HG03095 (cell line): Measurements from ENCODE around the gene ULK1.
A peak's percentile ranks its signal among the peaks of the same experiment; 100 is the strongest.

Experiments
- ATAC-seq: cut with Tn5 transposase; IDR thresholded peaks from one replicate; pipeline ENCODE4 v1.9.1; 2021; ENCODE audit warnings: moderate library complexity; ENCODE audit not compliant: unreplicated experiment

ULK1 gene

DNA sequence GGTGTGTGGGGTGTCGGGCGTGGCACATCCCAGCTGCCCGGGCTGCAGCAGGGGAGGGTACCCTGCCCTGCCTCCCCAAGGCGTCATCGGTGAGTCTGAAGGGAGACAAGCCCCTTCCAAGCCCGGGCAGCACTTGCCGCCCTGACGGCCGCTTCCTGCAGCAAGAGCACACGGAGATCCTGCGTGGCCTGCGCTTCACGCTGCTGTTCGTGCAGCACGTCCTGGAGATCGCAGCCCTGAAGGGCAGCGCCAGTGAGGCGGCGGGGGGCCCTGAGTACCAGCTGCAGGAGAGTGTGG, 24.6 kb downstream of the ULK1 start:
- ATAC-seq, result no peak

DNA sequence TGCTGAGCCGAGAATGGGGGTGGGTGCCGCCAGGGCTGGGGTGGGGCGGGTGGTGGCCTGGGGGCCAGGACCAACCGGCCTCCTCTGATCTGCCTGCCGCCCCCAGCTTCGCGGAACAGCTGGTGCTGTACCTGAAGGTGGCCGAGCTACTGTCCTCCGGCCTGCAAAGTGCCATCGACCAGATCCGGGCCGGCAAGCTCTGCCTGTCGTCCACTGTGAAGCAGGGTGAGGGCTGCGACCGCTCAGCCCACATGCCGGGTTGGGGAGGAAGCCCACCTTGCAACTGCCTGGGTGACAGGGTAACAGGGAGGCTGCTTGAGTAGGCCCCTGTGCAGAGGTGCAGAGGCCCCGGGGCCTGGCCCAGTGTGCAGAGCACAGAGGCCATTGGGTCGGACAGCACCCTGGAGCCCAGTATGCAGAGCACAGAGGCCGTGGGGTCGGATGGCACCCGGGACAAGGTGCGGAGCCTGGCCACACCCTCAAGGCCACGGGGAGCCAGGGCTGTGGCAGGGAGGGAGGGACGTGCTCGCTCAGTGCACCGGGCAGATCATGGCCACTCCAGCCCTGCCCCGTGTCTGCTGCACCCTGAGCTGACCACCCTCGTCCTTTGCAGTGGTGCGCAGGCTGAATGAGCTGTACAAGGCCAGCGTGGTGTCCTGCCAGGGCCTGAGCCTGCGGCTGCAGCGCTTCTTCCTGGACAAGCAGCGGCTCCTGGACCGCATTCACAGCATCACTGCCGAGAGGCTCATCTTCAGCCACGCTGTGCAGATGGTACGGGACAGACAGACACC, 25.1 kb downstream of the ULK1 start:
- ATAC-seq, result no peak

DNA sequence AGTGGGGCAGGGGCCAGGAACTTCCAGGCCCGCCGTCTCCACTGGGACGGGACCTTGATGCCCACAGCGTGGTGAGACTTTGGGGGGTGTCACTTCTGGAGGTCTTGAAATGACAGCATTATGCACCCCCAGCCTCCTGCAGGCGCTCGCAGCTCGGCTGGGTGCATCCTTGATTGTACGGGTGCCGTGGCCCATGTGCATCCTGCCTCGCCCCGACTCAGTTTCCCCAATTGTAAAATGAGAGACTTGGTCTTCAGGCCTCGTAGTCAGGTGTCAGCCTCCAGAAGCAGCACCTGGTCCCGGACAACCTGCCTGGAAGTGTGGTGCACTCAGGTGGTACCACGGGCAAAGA, 25.7 kb downstream of the ULK1 start:
- no peak for ATAC-seq

DNA sequence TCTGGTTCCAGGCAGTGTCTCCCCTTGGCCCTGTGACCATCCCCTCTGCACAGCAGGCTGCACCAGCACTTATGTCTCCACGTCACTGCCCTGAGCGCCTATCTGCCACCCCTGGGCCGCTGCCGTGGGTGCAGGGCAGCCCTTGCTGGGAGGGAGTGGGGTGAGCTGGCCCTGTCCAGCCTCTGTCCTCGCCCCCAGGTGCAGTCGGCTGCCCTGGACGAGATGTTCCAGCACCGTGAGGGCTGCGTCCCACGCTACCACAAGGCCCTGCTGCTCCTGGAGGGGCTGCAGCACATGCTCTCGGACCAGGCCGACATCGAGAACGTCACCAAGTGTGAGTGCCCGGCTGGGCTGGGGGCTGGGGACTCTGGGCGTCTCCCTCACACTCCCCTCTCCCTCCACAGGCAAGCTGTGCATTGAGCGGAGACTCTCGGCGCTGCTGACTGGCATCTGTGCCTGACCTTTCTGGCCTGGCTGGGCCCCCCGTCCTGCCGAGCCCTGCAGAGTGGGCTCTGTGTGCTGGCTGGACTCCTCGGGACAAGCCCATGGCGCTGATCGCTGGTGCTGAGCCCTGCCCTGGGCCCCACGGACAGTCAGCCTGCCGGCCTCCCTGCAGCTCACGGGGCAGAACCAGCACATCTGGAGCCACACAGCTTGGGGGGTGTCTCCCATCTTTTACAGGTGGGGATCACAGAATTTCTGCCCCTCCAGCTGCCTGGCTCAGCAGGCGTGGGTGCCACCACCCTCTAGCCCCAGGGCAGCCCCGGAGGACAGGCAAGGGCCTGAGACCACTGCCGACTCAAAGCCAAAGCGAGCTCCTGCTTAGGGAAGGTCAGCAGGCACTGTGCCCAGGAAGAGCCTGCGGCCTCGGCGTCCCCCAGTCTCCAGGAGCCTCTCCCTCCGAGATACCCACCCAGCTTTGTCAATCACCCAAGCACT, 26.7 kb downstream of the ULK1 start:
- no peak for ATAC-seq

DNA sequence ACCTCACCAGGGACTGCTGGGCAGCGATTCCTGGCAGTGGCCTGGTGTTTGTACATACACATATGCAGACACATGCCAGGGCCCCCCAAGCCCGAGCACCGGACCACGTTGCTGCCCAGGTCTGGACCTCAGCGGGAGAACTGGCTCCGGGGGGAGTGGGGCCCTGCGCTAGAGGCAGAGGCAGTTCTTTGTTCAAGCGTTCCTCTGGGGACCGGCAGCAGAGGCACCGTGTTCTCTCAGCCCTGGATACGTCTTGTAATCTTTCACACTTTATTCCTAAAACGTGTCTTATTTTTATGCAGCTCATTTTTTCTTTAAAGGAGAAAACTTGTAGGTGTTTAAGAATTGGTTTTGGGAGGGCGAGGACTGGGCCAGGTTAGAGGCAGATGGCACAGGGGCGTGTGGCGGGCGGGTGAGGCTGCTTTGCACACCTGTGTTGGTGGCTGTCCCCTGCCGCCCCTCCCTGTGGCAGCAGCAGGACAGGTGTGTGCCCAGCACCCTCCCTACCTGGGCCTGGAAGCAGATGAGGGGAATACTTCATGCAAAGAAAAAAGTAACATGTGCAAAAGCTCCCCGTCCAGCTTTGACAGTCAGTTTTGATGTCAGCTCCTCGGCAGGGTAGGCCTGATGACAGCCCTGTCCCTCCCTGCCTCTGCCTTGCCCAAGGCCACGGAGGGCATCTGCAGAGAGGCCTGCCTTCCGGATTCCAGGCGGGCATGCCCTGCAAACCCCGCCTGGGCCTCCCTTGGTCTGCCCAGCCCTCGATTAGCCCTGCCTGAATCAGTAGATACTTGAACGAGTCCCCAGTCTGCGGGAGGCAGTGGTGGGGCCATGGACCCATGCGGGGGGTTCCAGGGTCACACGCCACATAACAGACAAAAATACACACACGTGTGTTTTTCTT, 27.7 kb downstream of the ULK1 start:
- ATAC-seq, result no peak

DNA sequence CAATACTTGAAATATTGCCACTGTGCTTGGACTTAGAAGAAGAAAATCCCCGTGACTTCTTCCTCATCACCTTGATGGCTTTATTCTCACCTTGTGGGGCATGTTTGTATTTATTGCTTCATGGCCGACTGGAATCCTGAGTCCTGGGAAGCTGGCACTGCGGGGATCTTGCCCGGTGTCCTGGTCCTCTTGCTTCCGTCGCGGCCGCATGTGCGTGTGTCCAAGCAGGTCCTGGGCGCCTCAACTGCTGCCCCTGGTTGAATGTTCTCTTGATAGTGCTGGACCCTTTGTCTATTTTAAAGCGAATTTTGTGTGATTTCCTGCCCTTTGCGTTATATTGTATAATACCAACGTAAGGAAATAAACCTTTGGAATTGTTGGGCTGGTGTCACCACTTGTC, 28.4 kb downstream of the ULK1 start:
- ATAC-seq, result no peak

DNA sequence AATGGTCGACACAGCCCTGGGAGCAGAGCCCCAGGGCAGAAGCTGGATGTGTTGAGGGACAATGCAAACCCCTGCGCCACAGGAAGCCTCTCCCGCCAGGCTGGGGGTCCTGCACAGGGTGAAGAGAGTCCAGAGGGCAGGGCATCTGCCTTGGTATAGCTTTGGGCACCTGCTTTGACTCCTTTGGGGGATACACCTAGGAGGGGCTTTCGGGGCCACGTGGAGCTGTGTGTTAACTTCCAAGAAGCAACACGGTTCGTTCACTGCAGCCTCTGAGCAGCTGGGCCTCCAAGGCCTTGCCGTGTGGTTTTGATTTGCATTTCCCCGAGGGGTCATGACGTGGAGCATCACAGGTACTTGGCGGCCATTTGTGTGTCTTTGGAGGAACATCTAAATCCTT, 28.8 kb downstream of the ULK1 start:
- ATAC-seq, result peak; percentile 82

DNA sequence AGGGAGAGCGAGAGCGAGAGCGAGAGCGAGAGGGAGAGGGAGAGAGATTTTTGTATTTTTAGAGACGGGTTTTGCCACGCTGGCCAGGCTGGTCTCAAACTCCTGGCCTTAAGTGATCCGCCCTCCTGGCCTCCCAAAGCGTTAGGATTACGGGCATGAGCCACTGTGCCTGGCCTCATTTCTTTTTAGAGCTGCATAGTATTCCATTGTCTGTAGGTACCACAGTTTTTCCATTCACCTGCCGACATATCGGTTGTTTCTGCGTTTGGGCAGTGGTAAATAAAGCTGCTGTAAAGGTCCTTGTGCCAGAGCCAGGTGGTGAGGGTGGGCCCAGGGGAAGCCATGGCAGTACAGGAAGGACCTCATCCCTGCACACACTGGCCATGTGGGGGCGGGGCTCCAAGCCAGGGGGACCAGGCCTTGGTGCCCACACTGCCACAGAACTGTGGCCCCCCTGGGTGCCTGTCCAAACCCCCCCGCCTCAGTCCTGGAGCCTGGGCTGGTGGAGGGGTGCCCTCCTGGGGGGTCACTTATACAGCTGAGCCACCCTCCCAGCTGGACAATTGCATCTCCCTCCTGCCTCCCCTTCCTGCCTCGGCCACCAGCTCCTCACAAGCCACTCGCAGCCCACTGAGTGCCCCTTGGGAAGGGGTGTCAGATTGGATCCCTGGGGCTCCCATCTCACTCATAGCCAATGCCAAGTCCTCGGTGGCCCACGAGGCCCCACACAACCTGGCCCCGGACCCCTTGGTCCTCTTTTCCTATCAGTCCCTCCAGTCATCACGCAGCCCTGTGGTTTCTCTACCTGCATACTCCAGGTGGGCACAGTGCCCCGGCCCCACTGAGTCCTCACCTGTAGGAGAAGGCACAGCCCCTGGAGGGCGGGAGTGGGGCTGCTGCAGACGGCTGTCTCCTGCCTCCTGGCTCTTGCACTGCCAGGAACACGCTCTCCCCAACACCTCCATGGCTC, 33.0 kb downstream of the ULK1 start:
- no peak for ATAC-seq

DNA sequence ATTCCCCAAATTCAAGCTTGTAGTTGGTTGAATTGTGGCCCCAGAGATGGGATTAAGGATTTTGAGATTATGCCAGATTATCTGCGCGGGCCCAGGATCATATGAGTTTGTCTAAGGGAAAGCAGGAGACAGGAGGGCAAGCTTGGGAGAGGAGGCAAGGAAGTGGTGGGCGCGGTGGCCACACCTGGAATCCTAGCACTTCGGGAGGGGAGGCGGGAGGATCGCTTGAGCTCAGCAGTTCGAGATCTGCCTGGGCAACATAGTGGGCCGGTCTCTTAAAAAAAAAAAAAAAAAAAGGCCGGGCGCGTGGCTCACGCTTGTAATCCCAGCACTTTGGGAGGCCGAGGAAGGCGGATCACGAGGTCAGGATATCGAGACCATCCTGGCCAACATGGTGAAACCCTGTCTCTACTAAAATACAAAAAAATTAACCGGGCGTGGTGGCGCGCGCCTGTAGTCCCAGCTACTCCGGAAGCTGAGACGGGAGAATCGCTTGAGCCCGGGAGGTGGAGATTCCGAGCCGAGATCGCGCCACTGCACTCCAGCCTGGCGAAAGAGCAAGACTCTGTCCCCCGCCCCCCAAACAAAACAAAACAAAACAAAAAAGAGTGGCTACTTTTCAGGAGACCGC, 33.8 kb downstream of the ULK1 start:
- ATAC-seq, result peak; percentile 1

DNA sequence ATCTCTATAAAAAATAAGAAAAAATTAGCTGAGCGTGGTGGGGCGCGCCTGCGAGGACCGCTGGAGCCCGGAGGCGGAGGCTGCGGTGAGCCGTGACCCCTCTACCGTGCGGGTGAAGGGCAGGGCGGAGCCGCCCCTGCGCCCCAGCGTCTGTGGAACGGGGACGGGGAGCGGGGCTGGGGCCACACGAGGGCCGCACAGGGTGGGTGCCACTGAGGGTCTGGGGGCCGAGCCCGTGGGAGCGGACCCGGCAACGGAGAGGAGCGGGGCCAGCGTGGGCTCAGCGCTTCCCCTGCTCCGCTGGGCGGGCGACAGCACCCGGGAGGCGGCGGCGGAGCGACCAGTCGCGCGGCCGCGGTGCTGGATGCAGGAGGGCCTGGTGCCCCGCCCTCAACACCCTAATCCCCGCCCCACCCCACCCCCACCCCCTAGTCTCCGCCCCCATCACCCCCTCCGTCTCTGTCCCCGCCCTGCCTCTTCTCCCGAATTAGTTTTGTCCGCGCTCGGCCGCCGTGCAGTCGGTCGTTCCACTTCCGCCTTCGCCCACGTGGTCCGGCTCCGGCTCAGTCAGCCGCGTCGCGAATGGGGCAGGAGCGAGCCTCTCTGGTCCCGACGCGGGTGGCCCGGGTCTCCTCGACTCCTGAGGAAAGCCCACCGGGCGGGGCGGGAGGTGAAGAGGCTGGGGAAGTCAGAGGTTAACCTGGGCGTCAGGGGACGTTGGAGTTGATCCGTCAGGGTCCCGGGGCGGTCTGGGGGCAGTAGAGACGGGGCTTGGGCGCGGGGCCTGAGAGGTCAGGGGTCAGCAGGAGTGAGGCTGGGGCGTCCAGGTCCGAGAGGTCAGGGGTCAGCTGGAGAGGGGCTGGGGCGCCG, 34.5 kb downstream of the ULK1 start, which contains the start of gene PUS1:
Gene PUS1 (plus strand): TSS at position 566 of the 870 bp plus-strand sequence. CDS start 447 bp downstream, outside the sequence.
- peak; percentile 60 for ATAC-seq

DNA sequence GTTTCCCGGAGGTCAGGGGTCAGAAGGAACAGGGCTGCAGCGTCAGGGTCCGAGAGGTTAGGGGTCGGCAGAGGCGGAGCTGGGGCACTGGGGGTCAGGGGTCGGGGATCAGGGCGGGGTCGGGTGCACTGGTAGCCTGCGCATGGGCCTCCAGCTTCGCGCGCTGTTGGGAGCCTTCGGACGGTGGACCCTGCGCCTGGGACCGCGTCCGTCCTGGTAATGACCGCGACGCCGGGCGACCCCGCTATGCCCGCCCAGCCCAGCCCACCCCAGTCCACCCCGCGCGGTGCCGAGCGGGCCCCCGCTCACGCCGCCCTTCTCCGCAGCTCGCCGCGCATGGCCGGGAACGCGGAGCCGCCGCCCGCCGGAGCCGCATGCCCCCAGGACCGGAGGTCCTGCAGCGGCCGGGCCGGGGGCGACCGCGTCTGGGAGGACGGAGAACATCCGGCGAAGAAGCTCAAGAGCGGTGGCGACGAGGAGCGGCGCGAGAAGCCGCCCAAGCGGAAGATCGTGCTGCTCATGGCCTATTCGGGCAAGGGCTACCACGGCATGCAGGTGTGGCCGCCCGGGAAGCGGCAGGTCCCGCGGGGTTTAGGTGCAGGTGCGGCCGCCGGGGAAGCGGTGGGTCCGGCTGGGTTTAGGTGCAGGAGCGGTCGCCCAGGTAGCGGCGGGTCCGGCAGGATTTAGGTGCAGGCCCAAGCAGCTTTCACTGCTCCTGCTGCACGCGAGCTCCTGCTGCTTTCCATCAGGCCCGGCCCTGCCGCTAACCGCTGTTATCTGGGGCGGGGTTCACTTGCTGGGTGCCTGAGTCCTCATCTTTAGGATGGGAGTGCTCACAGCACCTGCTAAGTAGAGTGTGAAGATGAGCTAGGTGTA, 35.4 kb downstream of the ULK1 start:
- ATAC-seq, result peak; percentile 1

DNA sequence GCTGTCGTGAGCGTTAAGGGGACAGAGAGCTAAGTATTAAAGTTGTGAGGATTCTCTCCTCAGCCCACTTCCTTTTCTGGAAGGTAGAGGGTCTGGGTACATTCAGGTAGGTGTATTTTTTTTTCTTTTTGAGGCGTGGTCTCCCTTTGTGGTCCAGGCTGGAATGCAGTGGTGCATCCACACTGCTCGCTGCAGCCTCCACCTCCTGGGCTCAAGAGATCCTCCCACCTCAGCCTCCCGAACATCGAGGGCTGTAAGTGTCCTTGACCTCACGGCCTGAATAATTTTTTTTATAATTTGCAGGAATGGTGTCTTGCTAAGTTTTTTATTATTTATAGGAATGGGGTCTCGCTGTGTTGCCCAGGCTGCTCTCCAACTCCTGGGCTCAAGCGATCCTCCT, 36.1 kb downstream of the ULK1 start:
- ATAC-seq, result no peak

DNA sequence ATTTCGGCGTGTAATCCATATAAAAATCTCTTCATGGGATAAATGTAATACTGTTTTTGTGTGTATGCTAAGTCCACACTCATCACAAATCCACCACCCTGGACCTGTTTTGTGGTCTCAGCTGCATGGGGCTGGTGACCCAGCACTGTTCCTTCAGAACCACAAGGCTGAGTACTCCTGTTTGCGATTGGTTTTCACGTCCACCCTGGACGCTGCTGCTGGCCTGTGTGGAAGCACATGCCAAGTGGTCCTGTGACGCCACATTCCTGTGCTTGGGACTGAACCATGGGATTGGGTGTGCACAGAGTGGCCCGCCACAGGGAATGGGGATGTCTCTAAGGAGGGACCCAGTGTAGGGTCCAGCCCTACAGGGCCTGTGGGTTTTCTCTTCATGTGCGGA, 39.0 kb downstream of the ULK1 start:
- no peak for ATAC-seq

DNA sequence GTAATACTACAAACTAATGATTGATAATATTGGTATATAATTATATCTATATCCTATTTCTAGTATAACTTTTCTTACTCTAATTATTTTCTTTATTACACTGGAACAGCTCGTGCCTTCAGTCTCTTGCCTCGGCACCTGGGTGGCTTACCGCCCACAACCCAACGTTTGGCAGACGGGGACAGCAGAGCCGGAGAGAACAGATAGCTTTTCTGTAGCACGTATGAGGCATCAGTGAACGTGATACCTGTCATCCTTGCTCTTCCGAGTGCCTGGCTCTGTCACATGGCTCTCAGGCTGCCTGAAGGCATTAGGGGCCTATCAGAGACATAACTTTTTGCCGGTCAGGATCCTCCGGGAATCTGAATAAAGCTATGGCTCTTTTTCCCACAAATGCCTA, 40.1 kb downstream of the ULK1 start:
- no peak for ATAC-seq

DNA sequence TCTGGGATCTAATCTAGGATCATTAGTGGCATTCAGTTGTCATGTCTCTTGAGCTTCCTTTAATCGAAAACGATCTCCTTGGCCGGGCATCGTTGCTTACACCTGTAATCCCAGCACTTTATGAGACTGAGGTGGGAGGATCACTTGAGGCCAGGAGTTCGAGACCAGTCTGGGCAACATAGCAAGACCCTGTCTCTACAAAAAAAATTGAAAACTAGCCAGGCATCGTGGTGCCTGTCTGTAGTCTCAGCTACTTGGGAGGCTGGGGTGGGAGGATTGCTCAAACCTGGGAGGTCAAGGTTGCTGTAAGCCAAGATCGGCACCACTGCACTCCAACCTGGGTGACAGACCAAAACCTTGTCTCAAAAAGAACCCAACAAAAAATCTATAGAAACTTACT, 43.7 kb downstream of the ULK1 start:
- no peak for ATAC-seq

DNA sequence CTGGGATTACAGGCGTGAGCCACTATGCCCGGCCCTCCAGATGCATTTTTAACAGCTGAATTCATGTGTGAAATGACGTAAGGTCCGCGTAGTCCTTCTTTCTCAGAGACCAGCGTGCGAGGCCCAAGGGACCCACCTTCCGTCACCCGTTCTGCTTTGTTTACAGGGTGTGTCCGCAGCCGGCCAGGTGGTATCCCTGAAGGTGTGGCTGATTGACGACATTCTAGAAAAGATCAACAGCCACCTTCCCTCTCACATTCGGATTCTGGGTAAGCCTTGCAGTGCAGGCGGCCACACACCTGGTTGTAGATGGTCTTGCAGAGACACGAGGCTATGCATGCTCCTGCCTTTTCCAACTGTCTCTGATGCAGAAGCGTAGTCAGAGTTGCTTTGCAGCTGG, 44.6 kb downstream of the ULK1 start:
- ATAC-seq, result no peak

DNA sequence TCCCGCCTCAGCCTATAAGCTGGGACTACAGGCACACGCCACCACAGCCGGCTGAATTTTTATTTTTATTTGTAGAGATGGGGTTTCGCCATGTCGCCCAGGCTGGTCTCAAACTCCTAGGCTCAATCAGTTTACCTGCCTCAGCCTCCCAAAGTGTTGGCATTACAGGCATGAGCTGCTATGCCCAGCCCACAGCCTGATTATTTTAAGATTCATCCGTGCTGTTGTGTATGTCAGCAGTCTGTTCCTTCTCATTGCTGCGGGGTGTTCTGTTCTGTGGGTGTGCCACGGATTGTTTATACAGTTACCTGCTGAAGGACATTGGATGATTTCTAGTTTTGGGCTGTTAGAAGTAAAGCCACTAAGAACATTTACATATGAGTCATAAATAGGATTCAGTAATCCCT, 45.7 kb downstream of the ULK1 start:
- ATAC-seq, result no peak
